Pancreas (tissue), 10 donors: ENCODE data around the gene DLGAP1. TPM values are rescaled to one million over a fixed set of nuclear protein-coding genes. Genes with fewer than 3 reads are reported as not detected.

ENCODE experiments used
- ATAC-seq, 4 donors: fragments of 200-7000 bp; cut with Tn5 transposase; one replicate each; pipeline versions ENCODE4 v1.8.0 to v1.9.1; 2020; ENCODE audit warnings: mild to moderate bottlenecking in 4 of 4, moderate library complexity in 4 of 4
- DNase-seq, 6 donors: peaks; one replicate each; pipeline ENCODE4 v3.0.0-alpha.2; 2020
- FAIRE-seq: peaks from 2 replicates; lab custom pipeline; 2012; peaks lifted over from hg19 to GRCh38; lab: Jason Lieb, UNC
- H3K27ac ChIP-seq, 4 donors: fragments of 200-600 bp; sonication (generic); 1 replicate in 3 of 4; 2 replicates in 1 of 4; pipeline versions ENCODE4 v1.5.0 to v1.8.0; 2020
- H3K27me3 ChIP-seq, 4 donors: fragments of 200-600 bp; one replicate each; pipeline ENCODE4 v1.8.0; 2021
- H3K36me3 ChIP-seq, 3 donors: fragments of 200-600 bp; sonication (generic) in 1 of 3; one replicate each; pipeline versions ENCODE4 v1.5.0 to v1.8.0; 2020 to 2021
- H3K4me1 ChIP-seq, 3 donors: fragments of 200-600 bp; one replicate each; pipeline ENCODE4 v1.8.0; 2021
- H3K4me3 ChIP-seq, 4 donors: fragments of 200-600 bp; sonication (generic) in 2 of 4; one replicate each; pipeline versions ENCODE4 v1.5.0 to v1.8.0; 2020 to 2021
- H3K9me3 ChIP-seq, 4 donors: fragments of 200-600 bp; one replicate each; pipeline ENCODE4 v1.8.0; 2021
- CTCF ChIP-seq, 4 donors: fragments of 200-600 bp; sonication (generic) in 3 of 4; IDR thresholded peaks; one replicate each; pipeline versions ENCODE4 v1.5.0 to v1.8.0; 2021; ENCODE audit warnings: antibody characterized with exemption in 4 of 4
- WGBS, 2 donors: extraction: QIAGEN DNeasy Blood & Tissue Kit; methylation state at CpG; one replicate each; pipeline ENCODE4 v1.1.7; 2013; 5-methylcytosine and 5-hydroxymethylcytosine counted together
- intact Hi-C, 3 donors: fragments of 100-400 bp; cut with DNase I; formaldehyde crosslinking; loops; one replicate each; pipeline versions ENCODE4 v1.11.1 to v1.14.2; 2022
- polyA plus RNA-seq, 2 donors: library from polyadenylated mRNA; stranded (reverse); fragments of 200-250 nt; gene quantifications; one replicate each; pipeline ENCODE4 v1.2.3, GENCODE V29; 2013
- total RNA-seq, 6 donors: library from RNA; stranded (reverse); fragmentation: NEBNext Ultra II Directional in 4 of 6; extraction: Animal tissue kit (Norgen Biotek cat#: 25700) in 4 of 6; gene quantifications; one replicate each; pipeline versions ENCODE4 v1.2.1 to v1.2.4, GENCODE V29; 2021 to 2023
- donor health status: healthy with polysubstance abuse.
- donor health status: DM: no; HTN: no; CAD: no; lungs with moderate emphysema.
- donor health status: DM: no; HTN: no; CAD: no.
- donor health status: control.
- donor health status: control.
- donor health status: Bipolar disorder and iron deficiency.
- donor health status: DM: yes; HTN: yes; CAD: no.
- donor health status: DM: no; HTN: no; CAD: no.
- donor health status: DM: no; HTN: no; CAD: no.
- donor health status: DM: yes; HTN: yes; CAD: no.

DLGAP1 gene
- total and polyA plus RNA-seq, 8 donors: 0.12 to 0.62 (median 0.30) TPM; not detected in 2

- H3K4me1 ChIP-seq: no peaks in the 10 kb centered on the region
- WGBS, 2 donors: 45 to 47% methylated on average over 2 of the region's 2 CpGs
- no peaks in the 10 kb centered on the region for H3K9me3 ChIP-seq
- no peak for TF ChIP-seq CTCF (IDR thresholded peaks at IDR 0.05)
- no peak for FAIRE-seq
- no peak overlapping the region for H3K27ac ChIP-seq
- H3K27me3 ChIP-seq: no peaks in the 10 kb centered on the region
- no peaks in the 10 kb centered on the region for H3K36me3 ChIP-seq
- no peak overlapping the region for H3K4me3 ChIP-seq
- intact Hi-C loops: no loop called here
- no peak for DNase-seq
- ATAC-seq: no peak
Observed at GRCh38 chr18:4077204-4077603, 377.9 kb downstream of the DLGAP1 start.

GRCh38 chr18:4074647-4075046, 380.5 kb downstream of the DLGAP1 start:
- DNase-seq (no peak), ATAC-seq (no peak), FAIRE-seq (no peak)
- H3K27me3 ChIP-seq: no peaks in the 10 kb centered on the region
- no peaks in the 10 kb centered on the region for H3K9me3 ChIP-seq
- intact Hi-C loops: no loop called here
- H3K4me3 ChIP-seq: no peak overlapping the region
- H3K36me3 ChIP-seq: no peaks in the 10 kb centered on the region
- H3K4me1 ChIP-seq: no peaks in the 10 kb centered on the region
- no peak for TF ChIP-seq CTCF (IDR thresholded peaks at IDR 0.05)
- H3K27ac ChIP-seq: no peak overlapping the region
- 65 to 68% methylated on average over 3 of the region's 3 CpGs for WGBS, 2 donors

- H3K4me1 ChIP-seq: no peaks in the 10 kb centered on the region
- intact Hi-C loops: no loop called here
- no peak for FAIRE-seq
- no peak for DNase-seq
- no peak for TF ChIP-seq CTCF (IDR thresholded peaks at IDR 0.05)
- no peak overlapping the region for H3K27ac ChIP-seq
- no peaks in the 10 kb centered on the region for H3K9me3 ChIP-seq
- no peaks in the 10 kb centered on the region for H3K27me3 ChIP-seq
- no peak overlapping the region for H3K4me3 ChIP-seq
- no peak for ATAC-seq
- 72 to 74% methylated on average over 6 of the region's 6 CpGs for WGBS, 2 donors
- no peaks in the 10 kb centered on the region for H3K36me3 ChIP-seq
Observed at GRCh38 chr18:4069183-4069582, 385.9 kb downstream of the DLGAP1 start.

GRCh38 chr18:4068552-4069158, 386.5 kb downstream of the DLGAP1 start:
- Histone ChIP-seq H3K36me3 (no peaks in the 10 kb centered on the region), H3K9me3 (no peaks in the 10 kb centered on the region), H3K4me1 (no peaks in the 10 kb centered on the region), H3K27me3 (no peaks in the 10 kb centered on the region), H3K27ac (no peak overlapping the region), H3K4me3 (no peak overlapping the region)
- peak; percentile 23 to 65 (median 42) for TF ChIP-seq CTCF (IDR thresholded peaks at IDR 0.05)
- ATAC-seq (peak in 3 of 4 donors; percentile 74 to 79 (median 76)), FAIRE-seq (peak; percentile 87), DNase-seq (peak in 2 of 6 donors; percentile 4 to 32)
- 4 to 6% methylated on average over 5 of the region's 5 CpGs for WGBS, 2 donors
- intact Hi-C loops: no loop called here

- no peak for ATAC-seq
- intact Hi-C loops: no loop called here
Observed at GRCh38 chr18:4063545-4063944, 391.6 kb downstream of the DLGAP1 start.

More at GRCh38 chr18:4063545-4063944, 391.6 kb downstream of the DLGAP1 start:
- H3K27me3 ChIP-seq: no peaks in the 10 kb centered on the region
- no peak overlapping the region for H3K4me3 ChIP-seq
- TF ChIP-seq CTCF (IDR thresholded peaks at IDR 0.05): no peak
- no peak for FAIRE-seq
- no peaks in the 10 kb centered on the region for H3K4me1 ChIP-seq
- DNase-seq: no peak
- H3K9me3 ChIP-seq: no peaks in the 10 kb centered on the region
- H3K27ac ChIP-seq: no peak overlapping the region
- H3K36me3 ChIP-seq: no peaks in the 10 kb centered on the region
